AG08396 (cell line): ENCODE data around the gene PDK2.
"Not testable (repeated sequence)": the region's sequence is repeated elsewhere in the genome, so short reads cannot be mapped to it uniquely, and the experiment has no call there.

Source experiments
- DNase-seq: peaks from one replicate; pipeline ENCODE4 v3.0.0; 2012; ENCODE audit warnings: low spot score, mixed read lengths

Gene PDK2

DNA sequence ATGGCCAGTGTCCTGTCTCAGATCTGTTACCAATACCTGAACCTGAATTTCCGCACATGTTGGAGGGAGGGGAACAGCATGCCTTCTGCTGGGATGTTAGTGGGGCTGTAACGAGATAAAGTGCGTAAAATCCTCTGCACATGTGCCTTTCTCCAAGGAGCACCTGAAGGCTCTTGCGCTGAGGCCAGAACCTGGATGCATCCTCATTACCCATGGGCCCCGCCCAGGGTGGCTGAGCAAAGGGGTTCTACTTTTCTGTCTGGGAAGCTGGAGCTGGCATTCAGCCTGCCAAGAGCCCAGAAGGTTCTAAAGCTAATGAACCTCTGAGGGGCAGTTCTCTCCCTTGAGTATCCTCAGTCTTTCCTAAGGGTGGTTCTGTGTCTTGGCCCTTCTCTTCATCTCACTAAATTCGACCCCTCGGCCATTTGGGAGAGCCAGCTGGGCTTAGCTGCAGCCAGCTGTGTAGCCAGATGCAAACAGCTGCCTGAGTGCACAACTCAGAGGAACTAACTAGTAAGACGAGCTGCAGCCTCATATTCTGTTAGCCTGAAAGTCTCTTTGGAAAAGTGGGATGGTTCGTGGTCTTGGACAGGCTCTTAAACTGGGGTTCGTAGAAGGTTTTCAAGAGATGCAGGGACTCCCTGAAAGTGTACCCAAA, 36.7 kb upstream of the PDK2 start:
- no peak for DNase-seq

DNA sequence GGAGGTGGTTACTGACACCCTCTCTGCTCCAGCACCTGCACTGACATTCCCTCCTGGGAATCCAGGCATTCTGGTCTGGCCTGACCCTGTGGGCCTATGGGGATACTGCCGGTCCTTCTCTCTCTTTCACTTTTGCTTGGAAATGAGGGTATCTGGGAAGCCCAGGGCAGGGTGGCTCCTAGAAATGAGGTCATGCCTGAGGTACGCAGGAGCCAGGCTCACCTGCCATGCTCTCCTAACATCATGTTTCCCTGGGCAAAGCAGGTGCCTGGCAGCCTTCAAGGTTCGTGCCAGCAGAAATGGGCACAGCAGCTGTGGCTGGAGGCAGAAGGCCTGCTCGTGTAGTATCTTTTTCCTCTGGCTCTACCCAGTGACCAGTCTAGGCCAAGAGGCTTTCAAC, 35.9 kb upstream of the PDK2 start:
- DNase-seq = no peak

DNA sequence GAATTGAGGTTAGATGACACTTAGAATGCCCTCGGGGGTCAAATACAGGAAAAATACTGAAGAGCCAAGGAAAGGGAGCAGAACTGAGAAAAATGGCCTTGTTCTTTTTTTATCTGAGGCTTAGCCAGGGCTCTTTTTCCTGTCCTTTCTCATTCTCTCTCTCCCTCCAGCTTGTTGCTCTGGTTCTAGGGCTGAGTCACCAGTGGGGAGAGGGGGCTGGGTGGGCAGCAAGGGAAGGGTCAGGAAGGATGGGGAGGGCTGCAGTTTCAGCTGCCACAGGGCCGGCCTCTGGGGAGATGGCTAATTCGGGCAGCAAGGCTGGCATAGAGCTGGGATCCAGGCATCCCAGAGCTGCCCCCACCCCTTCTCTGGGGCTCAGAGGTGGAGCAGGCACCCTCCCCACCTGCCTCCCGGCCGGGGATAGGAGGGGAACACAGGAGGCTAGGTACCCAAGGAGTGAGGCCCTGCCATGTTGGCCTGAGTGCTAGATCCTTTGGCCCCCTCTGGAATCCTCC, 35.3 kb upstream of the PDK2 start:
- no peak for DNase-seq

DNA sequence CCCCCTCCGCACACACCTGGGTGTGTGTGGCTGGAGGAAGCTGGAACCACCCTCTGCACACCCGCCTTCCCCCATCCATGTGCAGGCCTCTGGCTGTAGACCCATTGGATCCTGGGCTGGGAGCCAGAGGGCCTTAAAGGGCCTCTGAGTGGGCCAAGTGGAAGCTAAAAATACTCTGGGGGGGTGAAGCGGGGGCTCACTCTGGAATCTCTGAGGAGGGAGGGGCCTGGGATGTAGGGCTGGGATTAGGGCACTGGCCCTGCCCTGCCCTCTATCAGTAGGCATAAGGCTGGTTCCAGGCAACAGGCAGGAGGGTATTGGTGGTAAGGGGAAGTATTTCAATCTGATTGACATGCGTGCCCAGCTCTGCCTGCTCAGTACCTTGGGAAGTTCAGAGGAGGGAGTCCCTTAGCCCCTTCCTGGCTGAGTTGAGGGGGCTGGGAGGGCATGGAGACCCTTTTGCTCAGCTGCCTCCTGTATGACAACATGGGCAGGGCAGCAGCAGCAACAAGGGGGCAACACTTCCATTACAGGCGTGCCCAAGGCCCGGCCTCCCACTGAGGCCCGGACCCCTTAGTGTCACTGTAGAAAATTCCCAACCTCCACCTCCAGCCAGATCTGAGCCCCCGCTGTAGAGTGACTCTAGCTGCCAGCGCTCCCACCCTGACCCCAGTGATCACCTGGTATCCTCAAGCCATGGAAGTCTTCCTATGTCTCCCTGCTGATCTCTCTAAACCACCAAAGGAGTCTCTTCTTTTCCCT, 34.0 kb upstream of the PDK2 start:
- peak; percentile 66 for DNase-seq

DNA sequence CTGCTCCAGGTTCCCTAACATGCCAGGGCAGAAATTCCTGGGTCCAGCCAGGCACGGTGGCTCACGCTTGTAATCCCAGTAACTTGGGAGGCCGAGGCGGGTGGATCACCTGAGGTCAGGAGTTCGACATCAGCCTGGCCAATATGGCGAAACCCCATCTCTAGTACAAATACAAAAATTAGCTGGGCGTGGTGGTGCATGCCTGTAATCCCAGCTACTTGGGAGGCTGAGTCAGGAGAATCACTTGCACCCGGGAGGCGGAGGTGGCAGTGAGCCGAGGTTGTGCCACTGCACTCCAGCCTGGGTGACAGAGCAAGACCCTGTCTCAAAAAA, 33.5 kb upstream of the PDK2 start:
- DNase-seq = not testable (repeated sequence)

DNA sequence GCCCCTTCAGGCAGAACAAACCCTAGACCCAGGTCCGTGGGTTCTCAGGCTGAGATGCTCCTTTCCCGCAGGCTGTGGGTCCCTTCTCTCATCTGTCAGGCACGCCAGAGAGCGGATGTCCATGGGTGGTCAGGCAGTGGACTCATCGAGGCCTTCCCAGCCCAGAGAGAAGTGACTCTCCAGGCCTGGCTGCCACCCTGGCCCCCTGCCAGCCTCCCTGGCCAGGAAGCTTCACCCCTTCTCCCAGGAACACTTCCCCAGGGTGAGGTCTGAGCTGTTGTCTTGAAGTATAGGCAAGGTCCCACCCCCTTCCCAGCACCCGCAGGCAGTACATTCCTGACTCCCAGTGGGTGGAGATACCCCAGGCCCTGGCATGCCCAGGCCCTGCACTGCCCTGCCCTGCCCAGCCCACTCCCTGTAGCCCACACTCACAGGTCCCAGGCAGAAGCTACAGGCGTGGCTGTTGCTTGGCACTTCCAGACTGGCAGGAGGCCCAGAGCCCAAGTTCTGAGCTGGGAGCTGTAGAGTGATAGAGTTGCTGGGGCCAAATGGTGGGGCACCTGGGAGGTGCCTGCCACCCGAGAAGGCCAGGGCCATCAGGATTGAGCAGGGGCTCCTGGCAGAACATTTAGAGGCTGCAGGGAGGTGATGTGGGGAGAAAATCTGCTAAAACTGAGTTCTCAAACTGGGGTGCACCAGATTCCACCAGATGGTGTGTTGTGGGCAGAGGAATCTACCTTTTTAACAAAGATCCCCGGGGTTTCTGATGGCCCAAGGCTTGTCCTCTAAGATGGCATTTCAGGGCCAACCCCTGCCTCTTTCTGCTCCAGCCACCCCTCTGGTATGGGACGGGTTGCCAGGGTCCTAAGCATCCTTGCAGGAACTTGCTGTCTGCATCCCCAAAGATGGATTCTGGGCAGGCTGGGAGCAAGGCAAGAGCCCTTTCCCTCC, 32.6 kb upstream of the PDK2 start:
- DNase-seq = peak; percentile 61

DNA sequence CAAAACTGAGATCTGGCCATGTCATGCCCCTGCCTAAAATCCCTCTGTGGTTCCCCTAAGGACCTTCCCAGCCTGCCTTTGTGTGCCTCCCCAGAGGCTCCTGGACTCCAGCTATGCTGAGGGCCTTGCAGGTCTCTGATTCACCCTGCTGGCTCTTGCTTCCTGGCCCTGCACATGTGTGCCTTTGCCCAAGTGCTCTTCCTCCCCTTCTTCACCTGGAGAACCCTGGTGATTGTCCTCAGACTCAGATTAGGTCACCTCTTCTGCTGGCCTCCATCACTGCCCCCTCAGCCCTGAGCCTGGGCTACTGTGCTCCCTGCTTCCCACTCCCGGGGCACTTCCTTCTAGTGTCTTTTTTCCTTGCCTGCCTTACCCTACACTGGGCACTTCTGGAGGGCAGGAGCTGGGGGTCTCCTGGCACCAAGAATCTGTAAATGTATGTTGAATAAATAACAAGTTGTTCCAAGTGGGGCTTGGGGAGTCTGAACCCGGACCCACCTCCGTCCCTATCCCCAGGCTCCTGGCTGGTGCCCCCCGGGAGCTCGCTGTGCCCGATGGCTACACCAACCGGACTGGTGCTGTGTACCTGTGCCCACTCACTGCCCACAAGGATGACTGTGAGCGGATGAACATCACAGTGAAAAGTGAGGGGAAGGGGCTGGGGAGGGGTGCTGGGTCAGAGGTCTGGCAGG, 31.4 kb upstream of the PDK2 start:
- DNase-seq = no peak

DNA sequence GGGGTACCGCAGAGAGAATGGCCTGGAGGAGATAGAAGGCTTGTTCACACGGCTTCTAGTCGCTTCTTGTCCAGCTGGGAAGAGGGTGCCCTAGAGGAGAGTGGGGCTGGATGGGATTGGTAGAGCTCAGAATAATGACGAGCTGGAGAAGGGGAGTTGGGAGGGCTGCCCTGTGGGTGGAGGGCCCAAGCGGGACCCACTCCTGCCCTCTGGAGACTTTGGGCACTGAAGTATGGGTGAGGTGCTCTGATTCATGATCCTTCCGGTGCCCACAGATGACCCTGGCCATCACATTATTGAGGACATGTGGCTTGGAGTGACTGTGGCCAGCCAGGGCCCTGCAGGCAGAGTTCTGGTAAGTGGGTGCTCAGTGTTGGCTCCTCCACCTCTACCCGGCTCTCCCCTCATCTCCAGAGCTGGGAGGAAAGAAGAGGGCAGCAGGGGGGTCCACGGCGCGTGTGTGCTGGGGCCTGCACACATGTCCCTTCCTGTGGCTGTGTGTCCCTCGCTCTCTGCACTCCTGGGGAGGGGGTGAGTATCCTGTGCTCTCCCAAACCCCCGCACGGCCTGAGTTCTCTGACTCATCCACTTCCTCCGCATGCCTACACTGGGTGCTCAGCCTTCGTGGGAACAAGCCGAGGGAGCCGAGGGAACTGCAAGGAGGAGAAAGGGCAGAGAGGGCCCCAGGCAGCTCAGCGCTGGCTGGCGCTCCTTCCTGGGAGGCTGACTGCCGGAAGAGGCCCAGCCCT, 30.7 kb upstream of the PDK2 start:
- peak; percentile 88 for DNase-seq

DNA sequence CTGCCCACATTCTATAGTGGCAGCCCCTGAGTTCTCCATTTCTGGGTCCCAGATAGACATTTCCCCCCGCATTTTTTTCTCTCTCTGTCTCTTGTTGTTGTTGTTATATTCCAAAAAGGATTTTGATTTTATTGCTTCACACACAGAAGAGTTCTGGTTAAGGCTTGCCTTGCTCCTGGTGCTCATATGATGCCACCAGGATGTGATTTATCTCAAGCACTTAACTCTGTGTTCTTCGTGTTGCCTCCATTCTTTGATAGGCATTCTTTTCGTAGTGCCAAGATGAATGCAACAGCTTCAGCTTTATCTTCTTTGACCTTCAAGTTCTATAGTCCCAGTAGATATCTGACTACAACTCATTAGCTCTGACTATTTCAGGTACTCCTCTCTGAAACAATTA, 30.1 kb upstream of the PDK2 start:
- DNase-seq = no peak

DNA sequence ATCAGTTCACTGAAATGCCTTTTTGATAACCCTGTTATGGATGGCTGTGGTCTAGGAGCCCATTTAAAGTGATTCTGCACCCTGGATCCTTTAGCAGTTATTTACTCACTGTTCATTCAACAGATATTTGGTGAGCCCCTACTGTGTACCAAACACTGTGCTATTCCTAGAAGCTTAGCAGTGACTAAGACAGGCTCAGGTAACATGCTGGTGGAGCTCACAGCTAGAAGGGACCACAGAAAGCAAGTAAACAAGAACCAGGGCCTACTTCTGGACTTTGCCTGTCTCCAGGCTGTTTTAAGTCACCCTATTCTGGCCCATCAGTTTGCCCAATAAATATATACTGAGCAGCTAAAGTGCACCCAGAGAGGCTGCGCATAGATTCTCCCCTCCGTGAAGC, 28.2 kb upstream of the PDK2 start:
- DNase-seq = no peak

DNA sequence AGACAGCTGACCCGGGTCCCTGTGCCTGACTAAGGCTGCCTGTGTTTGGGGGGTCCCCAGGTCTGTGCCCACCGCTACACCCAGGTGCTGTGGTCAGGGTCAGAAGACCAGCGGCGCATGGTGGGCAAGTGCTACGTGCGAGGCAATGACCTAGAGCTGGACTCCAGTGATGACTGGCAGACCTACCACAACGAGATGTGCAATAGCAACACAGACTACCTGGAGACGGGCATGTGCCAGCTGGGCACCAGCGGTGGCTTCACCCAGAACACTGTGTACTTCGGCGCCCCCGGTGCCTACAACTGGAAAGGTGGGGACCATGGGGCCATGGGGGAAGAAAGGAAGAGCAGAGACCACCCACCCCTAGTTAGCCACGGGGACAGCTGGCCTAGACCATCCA, 27.2 kb upstream of the PDK2 start:
- DNase-seq = no peak

DNA sequence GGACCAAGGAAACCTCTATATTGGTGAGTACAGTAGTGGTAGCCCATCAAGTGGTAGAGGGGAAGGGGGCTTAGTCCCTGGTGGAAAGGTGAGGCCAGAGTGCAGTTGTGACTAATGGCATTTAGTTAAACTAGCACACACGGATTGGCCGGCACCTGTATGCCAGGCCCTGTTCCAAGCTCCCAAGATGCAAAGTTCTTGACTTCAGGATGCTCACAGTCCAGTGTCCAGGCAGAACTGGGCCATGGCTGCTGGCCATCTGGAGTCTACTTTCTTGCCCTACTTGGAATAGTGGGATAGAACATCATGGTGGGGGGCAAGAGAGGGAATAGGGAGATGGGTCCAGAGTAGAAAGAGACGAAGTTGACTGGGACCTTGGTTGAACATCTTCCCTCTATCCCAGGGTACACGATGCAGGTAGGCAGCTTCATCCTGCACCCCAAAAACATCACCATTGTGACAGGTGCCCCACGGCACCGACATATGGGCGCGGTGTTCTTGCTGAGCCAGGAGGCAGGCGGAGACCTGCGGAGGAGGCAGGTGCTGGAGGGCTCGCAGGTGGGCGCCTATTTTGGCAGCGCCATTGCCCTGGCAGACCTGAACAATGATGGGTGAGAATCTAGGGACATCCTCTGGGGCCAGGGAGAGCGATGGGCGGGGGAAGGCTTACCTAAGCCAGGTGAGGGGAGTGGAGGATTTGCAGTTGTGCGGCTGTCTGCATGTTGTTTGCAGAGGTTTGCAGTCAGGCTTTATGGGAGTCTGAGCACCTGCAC, 24.1 kb upstream of the PDK2 start:
- no peak for DNase-seq

DNA sequence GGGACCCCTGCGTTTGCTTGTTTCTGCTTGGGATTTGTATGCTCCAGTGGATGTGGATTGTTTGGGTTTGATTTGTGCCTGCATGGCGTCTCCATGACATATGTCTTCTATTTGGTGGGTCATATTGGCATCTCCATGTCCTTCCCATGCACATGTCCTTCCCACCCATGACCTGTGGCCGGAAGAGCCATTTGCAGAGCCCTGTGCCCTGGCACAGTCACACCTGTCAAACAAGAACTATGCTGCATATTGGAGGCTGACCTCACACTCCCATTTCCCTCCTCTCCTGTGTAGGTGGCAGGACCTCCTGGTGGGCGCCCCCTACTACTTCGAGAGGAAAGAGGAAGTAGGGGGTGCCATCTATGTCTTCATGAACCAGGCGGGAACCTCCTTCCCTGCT, 23.5 kb upstream of the PDK2 start:
- DNase-seq = no peak

DNA sequence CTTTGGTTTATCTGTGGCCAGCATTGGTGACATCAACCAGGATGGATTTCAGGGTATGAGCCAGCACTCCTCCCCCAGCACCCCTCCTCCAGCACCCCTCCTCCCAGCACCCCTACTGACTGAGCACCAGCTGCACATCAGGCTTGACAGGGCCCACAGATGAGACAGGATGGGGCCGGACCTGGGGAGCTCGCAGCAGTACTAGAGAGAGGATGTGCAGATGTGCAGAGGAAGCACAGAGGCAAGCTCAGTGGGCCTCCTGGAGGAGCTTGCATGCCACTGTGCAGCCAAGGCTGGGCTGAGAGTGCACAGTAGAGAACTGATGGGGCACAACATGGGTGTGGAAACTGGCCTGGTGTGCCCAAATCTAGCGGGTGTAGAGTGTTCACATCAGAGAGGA, 23.0 kb upstream of the PDK2 start:
- DNase-seq = no peak

DNA sequence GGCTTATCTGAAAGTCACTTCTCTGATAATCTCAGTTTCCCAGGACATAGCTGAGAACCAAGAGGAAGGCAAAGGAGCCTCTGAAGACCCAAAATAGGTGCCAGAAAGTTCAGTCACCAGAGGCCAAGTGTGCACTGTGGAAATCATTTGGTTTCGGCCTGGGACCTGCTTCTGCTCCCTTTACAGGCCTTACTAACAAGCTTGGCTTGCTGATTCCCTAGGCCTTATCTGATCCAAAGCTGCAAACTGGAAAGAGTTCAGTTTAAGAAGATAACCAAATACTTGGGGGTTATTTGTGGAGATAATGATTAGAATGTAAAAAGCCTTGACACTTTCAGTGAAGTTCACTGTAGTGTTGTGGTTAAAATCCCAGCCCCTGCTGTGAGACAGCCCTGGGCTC, 22.2 kb upstream of the PDK2 start:
- no peak for DNase-seq

DNA sequence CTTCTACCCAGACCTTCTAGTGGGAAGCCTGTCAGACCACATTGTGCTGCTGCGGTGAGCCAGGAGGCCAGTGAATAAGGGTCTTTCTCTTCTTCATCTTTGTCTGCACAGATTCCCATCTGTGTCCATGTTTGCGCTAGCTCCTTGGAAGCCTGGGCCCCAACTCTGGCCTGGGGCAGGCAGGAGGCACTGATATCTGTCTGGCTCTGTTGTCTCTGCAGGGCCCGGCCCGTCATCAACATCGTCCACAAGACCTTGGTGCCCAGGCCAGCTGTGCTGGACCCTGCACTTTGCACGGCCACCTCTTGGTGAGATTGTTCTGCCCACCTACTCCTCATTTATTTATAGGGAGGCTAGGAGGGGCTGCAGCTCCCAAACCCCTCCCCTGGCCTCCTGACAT, 20.9 kb upstream of the PDK2 start:
- DNase-seq = no peak

DNA sequence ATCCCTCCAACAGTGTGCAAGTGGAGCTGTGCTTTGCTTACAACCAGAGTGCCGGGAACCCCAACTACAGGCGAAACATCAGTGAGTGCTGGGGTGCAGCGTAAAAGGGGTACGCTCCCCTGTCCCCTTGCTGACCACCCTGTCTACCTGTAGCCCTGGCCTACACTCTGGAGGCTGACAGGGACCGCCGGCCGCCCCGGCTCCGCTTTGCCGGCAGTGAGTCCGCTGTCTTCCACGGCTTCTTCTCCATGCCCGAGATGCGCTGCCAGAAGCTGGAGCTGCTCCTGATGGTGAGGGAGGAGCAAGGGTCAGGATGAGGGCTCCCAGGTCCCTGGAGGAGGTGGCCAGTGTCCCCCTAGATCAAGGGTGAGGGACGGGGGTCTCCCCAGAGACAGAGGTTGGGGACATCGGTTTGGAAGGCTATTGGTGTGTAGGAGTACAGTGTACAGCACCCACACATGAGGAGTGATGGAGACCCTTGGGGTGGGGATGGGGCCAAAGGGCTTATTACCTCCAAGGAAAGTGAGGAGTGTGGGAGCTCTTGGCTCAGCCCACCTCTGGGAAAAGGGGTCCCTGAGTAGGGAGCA, 19.6 kb upstream of the PDK2 start:
- no peak for DNase-seq

DNA sequence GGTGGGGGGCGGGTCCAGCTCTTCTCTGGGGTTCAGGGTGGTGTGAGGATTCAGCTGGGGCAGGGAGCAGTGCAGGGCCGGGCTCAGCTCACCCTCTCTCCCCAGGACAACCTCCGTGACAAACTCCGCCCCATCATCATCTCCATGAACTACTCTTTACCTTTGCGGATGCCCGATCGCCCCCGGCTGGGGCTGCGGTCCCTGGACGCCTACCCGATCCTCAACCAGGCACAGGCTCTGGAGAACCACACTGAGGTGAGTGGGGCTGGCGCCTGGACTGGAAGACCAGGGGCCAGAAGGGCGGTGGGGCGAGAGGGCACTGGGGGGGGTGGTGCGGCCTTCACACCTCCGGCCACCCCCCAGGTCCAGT, 18.9 kb upstream of the PDK2 start:
- no peak for DNase-seq

DNA sequence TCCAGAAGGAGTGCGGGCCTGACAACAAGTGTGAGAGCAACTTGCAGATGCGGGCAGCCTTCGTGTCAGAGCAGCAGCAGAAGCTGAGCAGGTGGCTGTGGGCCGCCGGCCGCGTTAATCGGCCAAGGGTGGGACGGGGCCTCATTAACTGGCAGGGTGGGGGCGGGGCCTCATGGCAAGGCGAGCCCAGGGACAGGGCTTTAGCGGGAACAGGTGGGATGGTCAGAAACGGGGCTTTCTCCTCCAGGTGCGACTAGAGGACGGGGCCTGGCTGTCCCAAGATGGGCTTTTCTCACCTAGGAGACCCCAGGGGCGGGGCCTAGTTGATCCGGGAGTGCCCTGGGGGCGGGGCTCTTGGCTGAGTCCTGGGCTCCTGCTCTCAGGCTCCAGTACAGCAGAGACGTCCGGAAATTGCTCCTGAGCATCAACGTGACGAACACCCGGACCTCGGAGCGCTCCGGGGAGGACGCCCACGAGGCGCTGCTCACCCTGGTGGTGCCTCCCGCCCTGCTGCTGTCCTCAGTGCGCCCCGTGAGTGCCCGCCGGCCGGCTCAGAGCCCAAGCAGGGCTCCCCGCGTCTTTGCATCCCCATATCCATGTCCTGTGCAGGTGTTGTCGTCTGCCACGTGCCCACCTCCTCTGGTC, 18.4 kb upstream of the PDK2 start:
- DNase-seq = no peak

DNA sequence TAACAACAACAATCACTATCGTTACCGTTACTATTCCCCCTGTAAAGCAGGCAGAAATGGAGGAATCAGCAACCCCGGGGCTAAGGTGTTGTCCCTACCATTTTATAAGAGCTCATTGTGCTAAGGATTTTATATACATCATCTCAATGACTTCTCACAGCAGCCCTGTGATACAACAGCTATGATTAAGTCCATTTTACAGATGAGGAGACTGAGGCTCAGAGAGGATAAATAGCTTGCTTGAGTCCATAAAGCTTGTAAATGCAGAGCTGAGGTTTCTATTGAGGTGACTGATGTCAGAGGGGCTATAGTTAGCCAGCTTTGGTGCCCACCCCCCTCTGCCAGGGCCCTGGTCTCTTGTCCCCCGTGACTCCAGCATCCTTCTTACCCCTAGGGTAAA, 16.7 kb upstream of the PDK2 start:
- DNase-seq = no peak
